Skeletal muscle satellite cell (primary cell): ENCODE results near the gene TMA16.
A peak's percentile ranks its signal among the peaks of the same experiment; 100 is the strongest.

Experiments used
- H3K27me3 ChIP-seq: 2 replicates; pipeline ENCODE4 v1.7.0; 2013; ENCODE audit warnings: low read length; ENCODE audit not compliant: control insufficient read depth, insufficient read depth
- H3K36me3 ChIP-seq: 2 replicates; pipeline ENCODE4 v1.7.0; 2013; ENCODE audit warnings: mild to moderate bottlenecking, control low read depth, low read length; ENCODE audit not compliant: insufficient read depth
- H3K4me1 ChIP-seq: 2 replicates; pipeline ENCODE4 v1.7.0; 2013; ENCODE audit warnings: low read length; ENCODE audit not compliant: control insufficient read depth, insufficient read depth
- H3K4me2 ChIP-seq: 2 replicates; pipeline ENCODE4 v1.7.0; 2013; ENCODE audit warnings: mild to moderate bottlenecking, low read length
- H3K4me3 ChIP-seq: 2 replicates; pipeline ENCODE4 v1.7.0; 2013; ENCODE audit warnings: low read length
- H3K9ac ChIP-seq: 2 replicates; pipeline ENCODE4 v1.7.0; 2013; ENCODE audit warnings: mild to moderate bottlenecking, low read depth, low read length, moderate library complexity
- H3K9me3 ChIP-seq: replicated peaks from 2 replicates; pipeline ENCODE4 v1.7.0; 2013; ENCODE audit warnings: mild to moderate bottlenecking, control low read depth, low read length

The TMA16 gene

DNA sequence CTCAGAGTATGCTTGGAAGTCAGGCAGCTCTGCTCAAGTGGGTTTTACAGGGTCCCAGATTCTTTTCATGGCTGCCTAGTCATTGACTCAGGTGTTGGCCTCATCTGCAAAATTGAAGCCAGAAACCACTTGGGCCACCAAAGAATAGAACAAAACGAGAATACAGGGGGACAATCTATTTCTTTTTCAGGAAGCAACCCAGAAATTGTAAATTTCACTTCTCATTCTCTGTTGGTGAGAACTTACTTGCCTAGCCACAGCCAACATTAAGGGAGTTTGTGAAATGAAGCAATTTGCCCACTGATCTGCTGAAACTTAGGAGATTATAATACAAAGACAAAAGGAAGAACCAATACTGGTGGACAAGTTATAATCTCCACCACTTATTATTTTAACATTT is 12.3 kb upstream of the TMA16 start:
- Histone ChIP-seq H3K27me3 (peaks cover 12% of the 10 kb centered on the region), H3K4me2 (no peak overlapping the region), H3K9ac (no peak overlapping the region), H3K36me3 (no peaks in the 10 kb centered on the region), H3K9me3 (no peaks in the 10 kb centered on the region), H3K4me3 (no peak overlapping the region), H3K4me1 (no peaks in the 10 kb centered on the region)

GRCh38 chr4:163484906-163485305 is 9.6 kb upstream of the TMA16 start:
- Histone ChIP-seq H3K9me3 (no peaks in the 10 kb centered on the region), H3K4me1 (no peaks in the 10 kb centered on the region), H3K27me3 (peaks cover 12% of the 10 kb centered on the region), H3K9ac (no peak overlapping the region), H3K36me3 (no peaks in the 10 kb centered on the region), H3K4me3 (no peak overlapping the region), H3K4me2 (no peak overlapping the region)

- no peaks in the 10 kb centered on the region for H3K9me3 ChIP-seq
- no peak overlapping the region for H3K4me2 ChIP-seq
- H3K4me1 ChIP-seq: no peaks in the 10 kb centered on the region
- no peak overlapping the region for H3K4me3 ChIP-seq
- no peaks in the 10 kb centered on the region for H3K36me3 ChIP-seq
- peaks cover 12% of the 10 kb centered on the region for H3K27me3 ChIP-seq
- no peak overlapping the region for H3K9ac ChIP-seq
Observed at GRCh38 chr4:163485589-163485988, 8.9 kb upstream of the TMA16 start.

GRCh38 chr4:163486321-163486720 is 8.2 kb upstream of the TMA16 start:
- H3K36me3 ChIP-seq: no peaks in the 10 kb centered on the region
- no peak overlapping the region for H3K4me3 ChIP-seq
- H3K9ac ChIP-seq: no peak overlapping the region
- no peaks in the 10 kb centered on the region for H3K9me3 ChIP-seq
- H3K4me2 ChIP-seq: no peak overlapping the region
- H3K4me1 ChIP-seq: no peaks in the 10 kb centered on the region
- H3K27me3 ChIP-seq: peaks cover 12% of the 10 kb centered on the region

DNA sequence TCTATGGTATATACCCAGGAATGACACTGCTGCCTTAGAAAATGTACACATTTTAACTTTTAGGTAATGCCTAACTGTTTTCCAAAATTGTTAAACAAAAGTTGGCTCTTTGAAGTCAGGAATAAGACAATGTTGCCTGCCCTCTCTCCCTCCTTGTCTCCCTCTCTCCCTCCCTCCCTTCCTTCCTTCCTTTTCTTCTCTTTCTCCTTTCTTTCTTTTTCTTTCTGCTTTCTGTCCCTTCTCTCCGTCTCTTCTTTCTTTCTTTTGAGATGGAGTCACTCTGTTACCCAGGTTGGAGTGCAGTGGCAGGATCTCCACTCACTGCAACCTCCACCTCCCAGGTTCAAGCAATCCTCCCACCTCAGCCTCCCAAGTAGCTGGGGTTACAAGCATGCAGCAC is 4.6 kb upstream of the TMA16 start:
- no peaks in the 10 kb centered on the region for H3K4me1 ChIP-seq
- H3K9me3 ChIP-seq: no peaks in the 10 kb centered on the region

DNA sequence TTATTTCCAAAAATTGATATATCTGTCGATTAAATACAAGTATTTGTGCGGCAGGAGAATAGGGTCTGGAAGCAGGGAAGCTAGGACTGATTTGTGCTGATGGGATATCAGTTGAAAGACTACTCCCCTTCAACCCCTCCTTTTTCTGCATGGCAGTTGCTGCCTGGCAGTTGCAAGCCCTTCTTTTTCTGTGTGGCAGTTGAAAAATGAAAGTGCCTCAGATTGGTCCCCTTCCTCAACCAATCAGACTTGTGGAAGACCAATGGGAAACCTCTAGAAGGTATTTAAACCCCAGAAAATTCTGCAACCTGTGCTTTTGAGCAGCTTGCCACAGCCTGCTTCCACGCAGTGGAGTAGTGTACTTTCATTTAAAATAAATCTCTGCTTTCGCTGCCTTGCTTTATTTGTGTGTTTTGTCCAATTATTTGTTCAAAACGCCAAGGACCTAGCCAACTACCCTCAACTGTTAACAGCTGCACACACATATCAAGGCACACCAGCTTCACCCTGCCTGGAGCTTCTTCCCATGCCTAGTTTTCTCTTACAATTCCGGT is 1.5 kb upstream of the TMA16 start:
- Histone ChIP-seq H3K4me1 (peaks cover 5% of the 10 kb centered on the region), H3K36me3 (peaks cover 4% of the 10 kb centered on the region), H3K27me3 (no peaks in the 10 kb centered on the region), H3K4me2 (no peak overlapping the region), H3K9ac (no peak overlapping the region), H3K4me3 (no peak overlapping the region), H3K9me3 (no peaks in the 10 kb centered on the region)

More for the DNA sequence above, 4.6 kb upstream of the TMA16 start:
- H3K4me2 ChIP-seq: no peak overlapping the region
- no peak overlapping the region for H3K4me3 ChIP-seq
- peaks cover 9% of the 10 kb centered on the region for H3K27me3 ChIP-seq
- H3K9ac ChIP-seq: no peak overlapping the region
- H3K36me3 ChIP-seq: no peaks in the 10 kb centered on the region

- Histone ChIP-seq H3K9ac (peak overlapping the region; percentile 93), H3K4me3 (peak overlapping the region; percentile 82), H3K9me3 (no peaks in the 10 kb centered on the region), H3K4me1 (peaks cover 5% of the 10 kb centered on the region), H3K4me2 (peak overlapping the region; percentile 88), H3K27me3 (no peaks in the 10 kb centered on the region), H3K36me3 (peaks cover 4% of the 10 kb centered on the region)
Observed at GRCh38 chr4:163493643-163494359, 689 bp upstream of the TMA16 start.

DNA sequence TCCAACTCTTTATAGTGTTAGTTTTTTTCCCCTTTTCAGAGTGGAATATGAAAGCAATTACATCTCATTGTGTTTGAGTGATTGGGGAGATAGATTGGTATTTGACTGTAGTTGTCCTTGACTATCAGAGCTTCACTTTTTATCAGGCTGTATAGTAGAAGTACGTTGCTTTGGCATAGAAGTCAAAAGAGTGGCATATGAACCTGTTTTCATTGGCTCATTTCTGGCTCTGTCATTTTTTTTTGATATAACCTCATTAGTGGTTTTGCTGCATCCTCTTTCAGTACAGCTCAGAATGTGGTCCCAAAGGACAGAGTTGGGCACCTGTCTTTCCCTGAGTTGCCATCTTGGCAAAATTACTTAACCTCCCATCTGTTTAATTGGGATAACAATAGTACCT is 1.4 kb downstream of the TMA16 start:
- H3K9ac ChIP-seq: peak overlapping the region; percentile 93
- peak overlapping the region; percentile 88 for H3K4me2 ChIP-seq
- no peaks in the 10 kb centered on the region for H3K27me3 ChIP-seq
- H3K9me3 ChIP-seq: no peaks in the 10 kb centered on the region
- H3K4me3 ChIP-seq: peak overlapping the region; percentile 82
- H3K36me3 ChIP-seq: peaks cover 4% of the 10 kb centered on the region
- peaks cover 5% of the 10 kb centered on the region for H3K4me1 ChIP-seq

GRCh38 chr4:163500586-163500985 is 6.1 kb downstream of the TMA16 start:
- Histone ChIP-seq H3K4me1 (peaks cover 12% of the 10 kb centered on the region), H3K4me3 (no peak overlapping the region), H3K4me2 (no peak overlapping the region), H3K27me3 (no peaks in the 10 kb centered on the region), H3K36me3 (peaks cover 4% of the 10 kb centered on the region), H3K9me3 (no peaks in the 10 kb centered on the region), H3K9ac (no peak overlapping the region)

DNA sequence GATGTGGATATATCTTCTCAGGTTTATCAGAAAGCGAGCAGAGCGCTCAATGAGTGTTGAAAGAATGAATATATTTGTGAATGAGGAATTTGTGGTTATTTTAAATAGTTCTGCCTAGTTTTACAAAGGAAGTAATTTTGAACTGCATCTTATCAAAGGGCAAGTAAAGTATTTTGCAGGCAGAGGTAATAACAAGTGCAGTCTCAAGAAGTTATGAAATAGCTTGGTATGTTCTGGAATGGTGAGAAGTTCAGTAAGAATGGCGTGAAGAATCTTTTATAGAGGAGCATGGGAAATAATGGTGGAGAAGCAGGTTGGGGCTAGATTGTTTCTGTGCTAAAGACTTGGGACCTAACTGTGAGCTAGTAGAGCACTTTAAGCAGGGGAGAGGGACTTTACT is 10.9 kb downstream of the TMA16 start:
- no peak overlapping the region for H3K9ac ChIP-seq
- H3K4me1 ChIP-seq: peaks cover 7% of the 10 kb centered on the region
- no peak overlapping the region for H3K4me3 ChIP-seq
- H3K9me3 ChIP-seq: no peaks in the 10 kb centered on the region
- H3K27me3 ChIP-seq: no peaks in the 10 kb centered on the region
- no peak overlapping the region for H3K4me2 ChIP-seq
- peaks cover 13% of the 10 kb centered on the region for H3K36me3 ChIP-seq

GRCh38 chr4:163515198-163515597 is 20.7 kb downstream of the TMA16 start:
- Histone ChIP-seq H3K36me3 (peaks cover 61% of the 10 kb centered on the region), H3K4me2 (no peak overlapping the region), H3K9ac (no peak overlapping the region), H3K27me3 (no peaks in the 10 kb centered on the region), H3K4me1 (no peaks in the 10 kb centered on the region), H3K4me3 (no peak overlapping the region), H3K9me3 (no peaks in the 10 kb centered on the region)

- H3K27me3 ChIP-seq: no peaks in the 10 kb centered on the region
- H3K4me2 ChIP-seq: no peak overlapping the region
- no peak overlapping the region for H3K9ac ChIP-seq
- no peaks in the 10 kb centered on the region for H3K9me3 ChIP-seq
- no peaks in the 10 kb centered on the region for H3K4me1 ChIP-seq
- H3K36me3 ChIP-seq: peaks cover 40% of the 10 kb centered on the region
- H3K4me3 ChIP-seq: no peak overlapping the region
Observed at GRCh38 chr4:163523791-163524365, 29.4 kb downstream of the TMA16 start.
